ENCODE results near the gene KLLN.

KLLN gene

GRCh38 chr10:87845624-87845998, 17.7 kb downstream of the KLLN start:
- TF ChIP-seq TCF12 (IDR thresholded peaks at IDR 0.05; ENCODE audit: low read depth) = no peak
- no peak for TF ChIP-seq RAD21 (IDR thresholded peaks at IDR 0.05; ENCODE audit: low read depth)
- TF ChIP-seq YY1 (IDR thresholded peaks at IDR 0.05; ENCODE audit: low read depth) = no peak
- no peak for TF ChIP-seq NFIC (IDR thresholded peaks at IDR 0.05)
- no peak for TF ChIP-seq EP300 (IDR thresholded peaks at IDR 0.05; ENCODE audit: borderline replicate concordance)
- TF ChIP-seq FOXM1 (IDR thresholded peaks at IDR 0.05; ENCODE audit: borderline replicate concordance, low read depth) = no peak
- no peak for TF ChIP-seq TAF1 (IDR thresholded peaks at IDR 0.05; ENCODE audit: low read depth)
- no peak for TF ChIP-seq CREB1 (IDR thresholded peaks at IDR 0.05; ENCODE audit: low read depth)

- TF ChIP-seq ZBTB7A (IDR thresholded peaks at IDR 0.05; ENCODE audit: low read depth) (no peak), NFIC (IDR thresholded peaks at IDR 0.05) (no peak), CEBPB (IDR thresholded peaks at IDR 0.05) (no peak), CREB1 (IDR thresholded peaks at IDR 0.05; ENCODE audit: low read depth) (no peak), EGR1 (IDR thresholded peaks at IDR 0.05) (no peak), TEAD4 (IDR thresholded peaks at IDR 0.05) (no peak), TCF12 (IDR thresholded peaks at IDR 0.05; ENCODE audit: low read depth) (no peak), REST (IDR thresholded peaks at IDR 0.05; ENCODE audit: low read depth) (no peak)
Observed at GRCh38 chr10:87844837-87845623, 18.3 kb downstream of the KLLN start.

- TF ChIP-seq FOXM1 (IDR thresholded peaks at IDR 0.05; ENCODE audit: borderline replicate concordance, low read depth) = no peak
- no peak for TF ChIP-seq MAX (IDR thresholded peaks at IDR 0.05)
- TF ChIP-seq CREB1 (IDR thresholded peaks at IDR 0.05; ENCODE audit: low read depth) = no peak
- TF ChIP-seq USF1 (IDR thresholded peaks at IDR 0.05) = no peak
- no peak for TF ChIP-seq REST (IDR thresholded peaks at IDR 0.05; ENCODE audit: low read depth)
- TF ChIP-seq EP300 (IDR thresholded peaks at IDR 0.05; ENCODE audit: borderline replicate concordance) = no peak
- no peak for TF ChIP-seq NFIC (IDR thresholded peaks at IDR 0.05)
- no peak for TF ChIP-seq ZBTB7A (IDR thresholded peaks at IDR 0.05; ENCODE audit: low read depth)
- no peak for TF ChIP-seq TAF1 (IDR thresholded peaks at IDR 0.05; ENCODE audit: low read depth)
- no peak for TF ChIP-seq EGR1 (IDR thresholded peaks at IDR 0.05)
- no peak for TF ChIP-seq RAD21 (IDR thresholded peaks at IDR 0.05; ENCODE audit: low read depth)
- TF ChIP-seq CEBPB (IDR thresholded peaks at IDR 0.05) = no peak
- no peak for TF ChIP-seq YY1 (IDR thresholded peaks at IDR 0.05; ENCODE audit: low read depth)
- no peak for TF ChIP-seq TCF12 (IDR thresholded peaks at IDR 0.05; ENCODE audit: low read depth)
- no peak for TF ChIP-seq TEAD4 (IDR thresholded peaks at IDR 0.05)
Observed at GRCh38 chr10:87843714-87844113, 19.6 kb downstream of the KLLN start.

- TF ChIP-seq EGR1 (IDR thresholded peaks at IDR 0.05) = no peak
- TF ChIP-seq NFIC (IDR thresholded peaks at IDR 0.05) = no peak
- TF ChIP-seq REST (IDR thresholded peaks at IDR 0.05; ENCODE audit: low read depth) = no peak
- TF ChIP-seq CREB1 (IDR thresholded peaks at IDR 0.05; ENCODE audit: low read depth) = no peak
- TF ChIP-seq EP300 (IDR thresholded peaks at IDR 0.05; ENCODE audit: borderline replicate concordance) = no peak
- TF ChIP-seq ZBTB7A (IDR thresholded peaks at IDR 0.05; ENCODE audit: low read depth) = no peak
- no peak for TF ChIP-seq RAD21 (IDR thresholded peaks at IDR 0.05; ENCODE audit: low read depth)
- no peak for TF ChIP-seq FOXM1 (IDR thresholded peaks at IDR 0.05; ENCODE audit: borderline replicate concordance, low read depth)
- TF ChIP-seq TCF12 (IDR thresholded peaks at IDR 0.05; ENCODE audit: low read depth) = no peak
- no peak for TF ChIP-seq TAF1 (IDR thresholded peaks at IDR 0.05; ENCODE audit: low read depth)
- TF ChIP-seq YY1 (IDR thresholded peaks at IDR 0.05; ENCODE audit: low read depth) = no peak
- no peak for TF ChIP-seq MAX (IDR thresholded peaks at IDR 0.05)
- TF ChIP-seq TEAD4 (IDR thresholded peaks at IDR 0.05) = no peak
- no peak for TF ChIP-seq USF1 (IDR thresholded peaks at IDR 0.05)
- TF ChIP-seq CEBPB (IDR thresholded peaks at IDR 0.05) = no peak
Observed at GRCh38 chr10:87842776-87843497, 20.4 kb downstream of the KLLN start.
